ENCODE data around the gene CRTAP.

DNA sequence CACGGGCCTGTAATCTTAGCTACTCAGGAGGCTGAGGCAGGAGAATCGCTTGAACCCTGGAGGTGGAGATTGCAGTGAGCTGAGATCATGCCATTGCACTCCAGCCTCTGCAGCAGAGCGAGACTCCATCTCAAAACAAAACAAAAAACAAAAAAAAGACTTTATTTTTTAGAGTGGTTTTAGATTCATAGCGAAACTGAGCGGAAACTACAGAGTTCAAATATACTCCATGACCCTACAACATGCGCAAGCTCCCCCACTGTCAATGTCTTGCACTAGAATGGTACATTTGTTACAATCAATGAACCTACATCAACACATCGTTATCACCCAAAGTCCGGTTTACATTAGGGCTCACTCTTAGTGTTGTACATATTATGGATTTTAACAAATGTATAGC, 2.2 kb upstream of the CRTAP start:
- TF ChIP-seq EZH2 (IDR thresholded peaks at IDR 0.05; ENCODE audit: insufficient read depth, poor library complexity, severe bottlenecking) (no peak), EZH2phosphoT487 (IDR thresholded peaks at IDR 0.05; ENCODE audit: insufficient read depth, low read depth) (no peak)
